SK-N-SH (cell line): ENCODE data around the gene PSMC3IP.
"Not testable (repeated sequence)": the region's sequence is repeated elsewhere in the genome, so short reads cannot be mapped to it uniquely, and the experiment has no call there.

ENCODE experiments used
- MXI1 ChIP-seq: IDR thresholded peaks from 2 replicates; pipeline ENCODE4 v1.6.1; 2012; ENCODE audit warnings: mild to moderate bottlenecking, low read depth, low read length, improper control_type of control experiment
- TF ChIP-seq, protein P1 (sequence below): fragments of 200-600 bp; sonication (generic); IDR thresholded peaks from 2 replicates; pipeline ENCODE4 v1.6.1; 2017; ENCODE audit warnings: antibody characterized with exemption, mild to moderate bottlenecking, moderate library complexity

GRCh38 chr17:42545755-42546505 lies 31.6 kb downstream of the PSMC3IP start:
- TF ChIP-seq, protein P1, sequence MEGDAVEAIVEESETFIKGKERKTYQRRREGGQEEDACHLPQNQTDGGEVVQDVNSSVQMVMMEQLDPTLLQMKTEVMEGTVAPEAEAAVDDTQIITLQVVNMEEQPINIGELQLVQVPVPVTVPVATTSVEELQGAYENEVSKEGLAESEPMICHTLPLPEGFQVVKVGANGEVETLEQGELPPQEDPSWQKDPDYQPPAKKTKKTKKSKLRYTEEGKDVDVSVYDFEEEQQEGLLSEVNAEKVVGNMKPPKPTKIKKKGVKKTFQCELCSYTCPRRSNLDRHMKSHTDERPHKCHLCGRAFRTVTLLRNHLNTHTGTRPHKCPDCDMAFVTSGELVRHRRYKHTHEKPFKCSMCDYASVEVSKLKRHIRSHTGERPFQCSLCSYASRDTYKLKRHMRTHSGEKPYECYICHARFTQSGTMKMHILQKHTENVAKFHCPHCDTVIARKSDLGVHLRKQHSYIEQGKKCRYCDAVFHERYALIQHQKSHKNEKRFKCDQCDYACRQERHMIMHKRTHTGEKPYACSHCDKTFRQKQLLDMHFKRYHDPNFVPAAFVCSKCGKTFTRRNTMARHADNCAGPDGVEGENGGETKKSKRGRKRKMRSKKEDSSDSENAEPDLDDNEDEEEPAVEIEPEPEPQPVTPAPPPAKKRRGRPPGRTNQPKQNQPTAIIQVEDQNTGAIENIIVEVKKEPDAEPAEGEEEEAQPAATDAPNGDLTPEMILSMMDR = not testable (repeated sequence)
- TF ChIP-seq MXI1 = not testable (repeated sequence)
